ENCODE data around the gene SDK1.

GRCh38 chr7:4144172-4144701 is 843.2 kb downstream of the SDK1 start:
- TF ChIP-seq CTCF (IDR thresholded peaks at IDR 0.05), result no peak
- TF ChIP-seq POLR2A (IDR thresholded peaks at IDR 0.05), result no peak
